Measurements from ENCODE around the gene SEC63.
"Not testable (repeated sequence)": the region's sequence is repeated elsewhere in the genome, so short reads cannot be mapped to it uniquely, and the experiment has no call there.

The SEC63 gene

GRCh38 chr6:107917451-107918375 is 40.3 kb downstream of the SEC63 start:
- DNase-seq, result no peak

- not testable (repeated sequence) for DNase-seq
These were observed 41.0 kb downstream of the SEC63 start for GRCh38 chr6:107916961-107917360.

- DNase-seq, result no peak
These were observed 46.3 kb downstream of the SEC63 start for GRCh38 chr6:107911692-107912091.

- no peak for DNase-seq
These were observed 63.1 kb downstream of the SEC63 start for GRCh38 chr6:107894809-107895396.

GRCh38 chr6:107890431-107890830 is 67.6 kb downstream of the SEC63 start:
- DNase-seq, result not testable (repeated sequence)

GRCh38 chr6:107885950-107886349 is 72.1 kb downstream of the SEC63 start:
- DNase-seq, result not testable (repeated sequence)

GRCh38 chr6:107879941-107880340 is 78.1 kb downstream of the SEC63 start:
- DNase-seq, result no peak

GRCh38 chr6:107877968-107878367 is 80.0 kb downstream of the SEC63 start:
- no peak for DNase-seq

GRCh38 chr6:107871976-107872375 is 86.0 kb downstream of the SEC63 start:
- DNase-seq, result no peak

- DNase-seq, result not testable (repeated sequence)
These were observed 86.5 kb downstream of the SEC63 start for GRCh38 chr6:107871512-107871911.

GRCh38 chr6:107871016-107871415 is 87.0 kb downstream of the SEC63 start:
- DNase-seq, result no peak

GRCh38 chr6:107870381-107870780 is 87.6 kb downstream of the SEC63 start:
- DNase-seq, result no peak

- DNase-seq, result no peak
These were observed 88.1 kb downstream of the SEC63 start for GRCh38 chr6:107869871-107870270.

- DNase-seq, result no peak
These were observed 89.0 kb downstream of the SEC63 start for GRCh38 chr6:107868867-107869611.

GRCh38 chr6:107867302-107867615 is 90.7 kb downstream of the SEC63 start:
- no peak for DNase-seq

- no peak for DNase-seq
These were observed 91.3 kb downstream of the SEC63 start for GRCh38 chr6:107866606-107867301.

GRCh38 chr6:107864226-107865127 is 93.5 kb downstream of the SEC63 start:
- no peak for DNase-seq

- DNase-seq, result no peak
These were observed 95.6 kb downstream of the SEC63 start for GRCh38 chr6:107862383-107862782.

GRCh38 chr6:107860963-107861362 is 97.0 kb downstream of the SEC63 start:
- DNase-seq, result not testable (repeated sequence)

GRCh38 chr6:107860144-107860543 is 97.9 kb downstream of the SEC63 start:
- DNase-seq, result not testable (repeated sequence)

GRCh38 chr6:107853230-107853629 is 104.8 kb downstream of the SEC63 start:
- no peak for DNase-seq

- DNase-seq, result no peak
These were observed 108.7 kb downstream of the SEC63 start for GRCh38 chr6:107849325-107849724.
